NT2/D1 (cell line): ENCODE measurements around the gene CYP1A2.

ENCODE experiments used
- DNase-seq: peaks from one replicate; pipeline ENCODE4 v3.0.0-alpha.2; 2011; ENCODE audit warnings: low read depth, low spot score
- H3K27me3 ChIP-seq: 2 replicates; pipeline ENCODE4 v1.6.0; 2011; ENCODE audit warnings: mild to moderate bottlenecking; ENCODE audit not compliant: insufficient read length, insufficient read depth
- H3K36me3 ChIP-seq: 2 replicates; pipeline ENCODE4 v1.6.1; 2011; ENCODE audit warnings: mild to moderate bottlenecking, low read length, mixed read lengths; ENCODE audit not compliant: insufficient read depth, insufficient read length
- H3K4me1 ChIP-seq: 2 replicates; pipeline ENCODE4 v1.5.1; 2011; ENCODE audit not compliant: insufficient read depth, insufficient read length
- H3K4me3 ChIP-seq: 2 replicates; pipeline ENCODE4 v1.5.1; 2011; ENCODE audit warnings: low read depth; ENCODE audit not compliant: insufficient read length
- H3K9ac ChIP-seq: 2 replicates; pipeline ENCODE4 v1.6.0; 2011; ENCODE audit warnings: low read depth; ENCODE audit not compliant: insufficient read length
- H3K9me3 ChIP-seq: 2 replicates; pipeline ENCODE4 v1.5.1; 2011; ENCODE audit warnings: mild to moderate bottlenecking, low read length; ENCODE audit not compliant: insufficient read depth
- SUZ12 ChIP-seq: IDR thresholded peaks from 2 replicates; pipeline ENCODE4 v1.6.1; 2011; ENCODE audit not compliant: insufficient read length, insufficient read depth; ENCODE audit errors: extremely low read depth
- YY1 ChIP-seq: IDR thresholded peaks from 2 replicates; pipeline ENCODE4 v1.6.1; 2011; ENCODE audit not compliant: insufficient read length, insufficient read depth
- ZNF274 ChIP-seq: IDR thresholded peaks from 2 replicates; pipeline ENCODE4 v1.6.1; 2011; ENCODE audit warnings: mild to moderate bottlenecking, low read depth, low read length

CYP1A2 gene, protein sequence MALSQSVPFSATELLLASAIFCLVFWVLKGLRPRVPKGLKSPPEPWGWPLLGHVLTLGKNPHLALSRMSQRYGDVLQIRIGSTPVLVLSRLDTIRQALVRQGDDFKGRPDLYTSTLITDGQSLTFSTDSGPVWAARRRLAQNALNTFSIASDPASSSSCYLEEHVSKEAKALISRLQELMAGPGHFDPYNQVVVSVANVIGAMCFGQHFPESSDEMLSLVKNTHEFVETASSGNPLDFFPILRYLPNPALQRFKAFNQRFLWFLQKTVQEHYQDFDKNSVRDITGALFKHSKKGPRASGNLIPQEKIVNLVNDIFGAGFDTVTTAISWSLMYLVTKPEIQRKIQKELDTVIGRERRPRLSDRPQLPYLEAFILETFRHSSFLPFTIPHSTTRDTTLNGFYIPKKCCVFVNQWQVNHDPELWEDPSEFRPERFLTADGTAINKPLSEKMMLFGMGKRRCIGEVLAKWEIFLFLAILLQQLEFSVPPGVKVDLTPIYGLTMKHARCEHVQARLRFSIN

DNA sequence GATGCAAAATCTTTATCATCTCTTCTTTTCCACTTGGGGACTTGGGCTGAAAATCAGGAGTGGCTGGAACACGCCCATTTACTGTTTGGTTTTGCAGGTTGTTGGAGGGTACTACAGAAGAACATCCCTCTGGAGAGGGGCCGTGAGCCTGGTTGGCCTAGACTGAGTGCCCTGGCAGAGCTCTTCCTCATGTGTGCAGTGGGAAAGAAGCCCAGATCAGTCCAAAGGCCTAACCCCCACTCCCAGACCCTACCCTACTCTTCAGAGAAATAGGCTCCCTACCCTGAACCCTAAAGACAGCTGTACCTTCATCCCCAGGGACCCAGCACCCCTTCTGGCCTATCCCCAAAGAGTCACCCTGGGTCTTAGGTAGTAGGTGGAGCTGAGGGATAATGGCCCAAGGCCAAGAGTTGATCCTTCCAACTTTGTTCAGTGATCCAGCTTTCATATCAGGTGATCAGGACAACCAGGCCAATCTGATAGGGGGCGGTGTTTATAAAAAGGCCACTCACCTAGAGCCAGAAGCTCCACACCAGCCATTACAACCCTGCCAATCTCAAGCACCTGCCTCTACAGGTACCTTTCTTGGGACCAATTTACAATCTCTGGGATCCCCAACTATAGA is at the start of gene CYP1A2:
TSS of gene CYP1A2 (plus strand) at position 524 of the 625 bp plus-strand sequence. CDS start 894 bp downstream, outside the sequence.
- Histone ChIP-seq H3K27me3 (peaks cover 11% of the 10 kb centered on the region), H3K4me1 (peaks cover 7% of the 10 kb centered on the region), H3K36me3 (no peaks in the 10 kb centered on the region), H3K4me3 (no peak within 1 kb of the TSS), H3K9me3 (no peaks in the 10 kb centered on the region), H3K9ac (no peak within 1 kb of the TSS)
- no peak for DNase-seq
- no peak for TF ChIP-seq ZNF274
- TF ChIP-seq SUZ12 = no peak
- TF ChIP-seq YY1 = no peak

DNA sequence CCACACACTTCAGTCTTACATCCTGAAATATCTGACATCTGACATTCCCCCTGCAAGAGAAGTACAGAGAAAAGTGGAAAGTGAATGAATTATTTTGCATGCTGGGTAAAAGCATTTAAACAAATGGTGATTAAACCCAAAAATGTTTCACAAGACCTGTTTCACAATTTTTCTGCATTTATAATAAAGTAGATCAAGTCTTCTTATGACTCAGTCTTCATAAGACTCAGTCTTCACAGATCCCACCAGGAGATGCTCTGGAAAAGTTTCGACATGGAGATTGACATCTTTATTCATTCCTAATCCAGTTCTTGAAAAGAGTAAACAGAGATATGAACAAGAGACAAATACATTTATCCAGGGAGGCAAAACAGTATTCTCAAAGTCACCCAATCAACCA is 39.6 kb upstream of the CYP1A2 start:
- peaks cover 15% of the 10 kb centered on the region for H3K27me3 ChIP-seq
- no peak overlapping the region for H3K4me3 ChIP-seq
- no peaks in the 10 kb centered on the region for H3K4me1 ChIP-seq
- no peaks in the 10 kb centered on the region for H3K36me3 ChIP-seq
- no peaks in the 10 kb centered on the region for H3K9me3 ChIP-seq
- TF ChIP-seq ZNF274 (no peak), YY1 (no peak), SUZ12 (no peak)
- DNase-seq = no peak
- H3K9ac ChIP-seq = no peak overlapping the region

DNA sequence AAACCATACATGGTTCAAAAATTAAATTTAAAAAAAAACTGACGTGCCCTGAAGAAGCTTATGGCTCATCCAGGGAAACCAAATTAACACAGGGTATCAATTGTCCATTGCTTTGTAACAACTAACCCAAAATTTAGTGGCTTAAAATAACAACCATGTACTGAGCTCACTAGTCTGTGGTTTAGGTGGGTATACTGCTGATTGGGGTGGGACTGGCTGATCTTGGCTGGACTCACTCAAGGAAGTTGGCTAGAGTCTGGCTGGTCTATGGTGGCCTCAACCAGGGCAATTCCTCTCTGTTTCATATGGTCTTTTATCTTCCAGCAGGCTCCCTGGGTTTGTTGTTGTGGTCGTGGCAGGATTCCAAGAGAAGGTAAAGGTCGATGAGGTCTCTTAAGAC is 38.8 kb upstream of the CYP1A2 start:
- H3K36me3 ChIP-seq = no peaks in the 10 kb centered on the region
- H3K4me3 ChIP-seq = no peak overlapping the region
- no peak for DNase-seq
- peaks cover 13% of the 10 kb centered on the region for H3K27me3 ChIP-seq
- no peaks in the 10 kb centered on the region for H3K4me1 ChIP-seq
- H3K9me3 ChIP-seq = no peaks in the 10 kb centered on the region; the same call in 1 of the 2 replicates
- TF ChIP-seq YY1 (no peak), ZNF274 (no peak), SUZ12 (no peak)
- H3K9ac ChIP-seq = no peak overlapping the region

DNA sequence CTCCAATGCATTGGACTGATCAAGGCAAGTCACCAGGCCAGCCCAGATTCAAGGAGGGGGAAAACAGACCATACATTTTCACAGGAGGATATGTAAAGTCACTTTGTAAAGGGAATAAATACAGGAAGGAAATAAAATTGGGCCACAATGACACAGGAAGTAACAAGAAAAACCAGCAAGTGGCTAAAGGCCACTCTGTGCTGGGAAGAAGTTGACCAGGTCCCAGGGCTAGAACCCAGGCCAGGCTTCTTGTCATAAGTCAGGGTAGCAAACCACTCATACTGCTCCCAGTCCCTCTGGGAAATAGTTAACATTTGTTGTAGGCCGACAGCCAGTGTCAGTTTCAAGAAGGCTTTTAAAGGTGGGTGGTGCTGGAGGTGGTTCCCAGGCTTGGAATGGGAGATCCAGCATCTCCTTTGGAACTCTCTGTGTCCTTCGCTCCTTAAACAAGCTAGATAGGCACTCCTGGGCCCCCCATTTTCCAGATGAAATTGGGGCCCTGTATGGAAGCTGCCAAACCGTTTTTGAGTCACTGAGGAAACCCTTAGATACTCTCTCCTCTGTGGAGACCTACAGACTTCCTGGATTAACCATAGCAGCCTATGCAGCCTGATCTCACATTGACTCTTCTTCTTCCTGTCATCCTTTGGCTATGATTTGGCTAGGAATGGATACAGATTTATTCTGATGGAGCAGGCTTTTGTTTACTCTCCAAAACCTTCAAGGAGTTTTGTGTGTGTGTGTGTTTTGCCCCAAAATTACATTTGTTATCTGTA is 38.1 kb upstream of the CYP1A2 start:
- H3K9ac ChIP-seq = no peak overlapping the region
- no peak for TF ChIP-seq SUZ12
- H3K4me3 ChIP-seq = no peak overlapping the region
- H3K9me3 ChIP-seq = no peaks in the 10 kb centered on the region; the same call in 1 of the 2 replicates
- no peaks in the 10 kb centered on the region for H3K4me1 ChIP-seq
- DNase-seq = no peak
- peaks cover 13% of the 10 kb centered on the region for H3K27me3 ChIP-seq
- no peaks in the 10 kb centered on the region for H3K36me3 ChIP-seq

DNA sequence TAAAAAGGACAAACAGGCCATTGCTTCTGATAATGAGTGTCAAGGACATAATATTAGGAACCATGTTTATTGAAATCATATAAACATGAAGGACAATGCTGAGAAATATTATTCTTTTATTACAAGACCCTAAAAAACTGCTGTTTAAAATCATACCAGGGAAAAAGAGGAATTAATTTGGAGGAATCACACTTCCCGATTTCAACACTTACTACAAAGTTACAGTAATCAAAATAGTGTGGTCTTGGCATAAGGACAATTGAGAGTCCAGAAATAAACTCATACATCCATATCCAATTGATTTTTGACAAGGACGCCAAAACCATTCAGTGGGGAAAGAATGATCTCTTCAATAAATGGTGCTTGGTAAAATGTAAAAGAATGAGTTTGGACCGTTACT is 36.3 kb upstream of the CYP1A2 start:
- TF ChIP-seq YY1 (no peak), SUZ12 (no peak), ZNF274 (no peak)
- H3K4me1 ChIP-seq = no peaks in the 10 kb centered on the region
- no peaks in the 10 kb centered on the region; the same call in 1 of the 2 replicates for H3K9me3 ChIP-seq
- no peak for DNase-seq
- H3K9ac ChIP-seq = no peak overlapping the region
- H3K27me3 ChIP-seq = peaks cover 13% of the 10 kb centered on the region
- no peak overlapping the region for H3K4me3 ChIP-seq
- H3K36me3 ChIP-seq = no peaks in the 10 kb centered on the region

DNA sequence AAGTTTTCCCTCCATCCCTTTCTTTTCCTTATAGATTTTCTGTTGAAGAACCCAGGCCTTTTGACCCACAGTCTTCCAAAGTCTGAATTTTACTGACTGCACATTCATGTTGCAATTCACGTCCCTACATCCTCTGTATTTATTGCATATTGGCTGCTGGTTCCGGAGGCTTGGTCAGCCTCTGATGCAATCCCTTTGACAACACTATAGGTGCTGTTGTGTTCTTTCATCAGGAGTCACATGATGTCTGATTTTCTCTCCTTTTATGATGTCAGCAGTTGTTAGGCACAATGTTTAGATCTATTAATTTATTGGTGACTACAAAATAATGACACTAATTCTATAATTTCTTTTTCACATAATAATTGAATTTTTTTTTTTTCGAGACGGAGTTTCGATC is 32.0 kb upstream of the CYP1A2 start:
- DNase-seq = no peak
- H3K9me3 ChIP-seq = no peaks in the 10 kb centered on the region; the same call in 1 of the 2 replicates
- no peak for TF ChIP-seq SUZ12
- no peak for TF ChIP-seq ZNF274
- H3K27me3 ChIP-seq = peaks cover 4% of the 10 kb centered on the region
- no peak overlapping the region for H3K9ac ChIP-seq
- H3K4me1 ChIP-seq = no peaks in the 10 kb centered on the region
- no peaks in the 10 kb centered on the region for H3K36me3 ChIP-seq
- no peak overlapping the region for H3K4me3 ChIP-seq

DNA sequence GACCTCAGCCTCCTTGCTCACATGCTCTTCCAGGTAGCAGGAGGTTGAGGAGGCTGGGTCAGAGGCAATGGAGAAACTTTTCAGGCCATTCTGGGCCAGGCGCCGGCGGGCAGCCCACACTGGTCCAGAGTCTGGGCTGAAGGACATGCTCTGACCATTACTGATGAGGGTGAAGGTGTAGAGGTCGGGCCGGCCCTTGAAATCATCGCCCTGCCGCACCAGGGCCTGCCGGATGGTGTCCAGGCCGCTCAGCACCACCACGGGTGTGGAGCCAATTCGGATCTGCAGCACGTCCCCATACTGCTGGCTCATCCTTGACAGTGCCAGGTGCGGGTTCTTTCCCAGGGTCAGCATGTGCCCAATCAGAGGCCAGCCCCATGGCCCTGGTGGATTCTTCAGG is 26.1 kb upstream of the CYP1A2 start:
- no peak for TF ChIP-seq ZNF274
- no peak for TF ChIP-seq YY1
- no peak for TF ChIP-seq SUZ12
- H3K27me3 ChIP-seq = peaks cover 43% of the 10 kb centered on the region
- H3K9ac ChIP-seq = no peak overlapping the region
- H3K9me3 ChIP-seq = no peaks in the 10 kb centered on the region; the same call in 1 of the 2 replicates
- no peak for DNase-seq
- H3K4me1 ChIP-seq = peaks cover 11% of the 10 kb centered on the region
- H3K36me3 ChIP-seq = no peaks in the 10 kb centered on the region
- no peak overlapping the region for H3K4me3 ChIP-seq
